ENCODE data around the gene DUS2. TPM values are rescaled to one million over a fixed set of nuclear protein-coding genes. Genes with fewer than 3 reads are reported as not detected.

DUS2 gene
- polyA plus RNA-seq, 1 donor (not counting 4 experiments of a cell fraction or from before 2014, with no cell fraction given), result 22.9 TPM

DNA sequence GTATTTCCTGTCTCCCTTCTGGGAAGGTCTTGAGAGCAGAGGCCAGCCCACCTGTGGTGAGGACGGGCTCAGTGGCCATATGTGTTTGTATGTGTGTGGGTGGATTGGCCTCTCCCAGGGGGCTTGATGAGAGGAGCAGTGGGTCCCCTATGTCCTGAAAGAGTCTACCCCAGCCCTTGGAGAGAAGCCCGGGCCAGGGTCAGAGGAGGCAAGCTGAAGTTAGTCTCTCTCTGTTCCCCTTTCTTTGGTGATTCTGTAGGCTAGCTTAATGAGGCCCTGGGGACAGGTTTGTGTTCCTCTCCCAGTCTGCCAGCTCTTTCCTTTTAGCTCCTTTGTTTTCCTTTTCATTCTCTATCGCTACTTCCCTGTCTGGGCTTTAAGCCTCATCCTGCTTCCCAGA is 38.3 kb downstream of the DUS2 start:
- peaks cover 13% of the 10 kb centered on the region for H3K4me1 ChIP-seq (ENCODE audit: control insufficient read depth, extremely low read depth, insufficient read depth, low read length)
- H3K79me2 ChIP-seq (ENCODE audit: control insufficient read depth, insufficient read depth, low read length), result no peaks in the 10 kb centered on the region
- H3K27ac ChIP-seq (ENCODE audit: control insufficient read depth, insufficient read depth, low read length), result no peak overlapping the region
- H3K4me2 ChIP-seq (ENCODE audit: control insufficient read depth, extremely low read depth, insufficient read depth, low read depth, low read length), result no peak overlapping the region
- peaks cover 3% of the 10 kb centered on the region for H4K20me1 ChIP-seq (ENCODE audit: control insufficient read depth, extremely low read depth, insufficient read depth, low read length)
- no peak overlapping the region for H3K9ac ChIP-seq (ENCODE audit: control insufficient read depth, extremely low read depth, insufficient read depth, low read length)
- no peak for DNase-seq (ENCODE audit: low read depth, low spot score)
- no peak overlapping the region for H2AFZ ChIP-seq (ENCODE audit: control insufficient read depth, low read length)
- dilution Hi-C loops (cut with MboI; ENCODE audit: extremely low pct_ligation_motif_present, low sequenced_read_pairs), result no loop called here
- H3K9me1 ChIP-seq (ENCODE audit: control insufficient read depth, extremely low read depth, insufficient read depth, low read length), result no peaks in the 10 kb centered on the region
- H3K27me3 ChIP-seq (ENCODE audit: control insufficient read depth, extremely low read depth, insufficient read depth, low read length), result no peaks in the 10 kb centered on the region
- no peak for FAIRE-seq
- no peak overlapping the region for H3K4me3 ChIP-seq (ENCODE audit: control insufficient read depth in 2 of 3, extremely low read depth in 1 of 3, insufficient read depth in 2 of 3, low read depth in 1 of 3, low read length in 3 of 3)
- TF ChIP-seq EZH2 (IDR thresholded peaks at IDR 0.05; ENCODE audit: low read length), result no peak
- TF ChIP-seq, protein P1, sequence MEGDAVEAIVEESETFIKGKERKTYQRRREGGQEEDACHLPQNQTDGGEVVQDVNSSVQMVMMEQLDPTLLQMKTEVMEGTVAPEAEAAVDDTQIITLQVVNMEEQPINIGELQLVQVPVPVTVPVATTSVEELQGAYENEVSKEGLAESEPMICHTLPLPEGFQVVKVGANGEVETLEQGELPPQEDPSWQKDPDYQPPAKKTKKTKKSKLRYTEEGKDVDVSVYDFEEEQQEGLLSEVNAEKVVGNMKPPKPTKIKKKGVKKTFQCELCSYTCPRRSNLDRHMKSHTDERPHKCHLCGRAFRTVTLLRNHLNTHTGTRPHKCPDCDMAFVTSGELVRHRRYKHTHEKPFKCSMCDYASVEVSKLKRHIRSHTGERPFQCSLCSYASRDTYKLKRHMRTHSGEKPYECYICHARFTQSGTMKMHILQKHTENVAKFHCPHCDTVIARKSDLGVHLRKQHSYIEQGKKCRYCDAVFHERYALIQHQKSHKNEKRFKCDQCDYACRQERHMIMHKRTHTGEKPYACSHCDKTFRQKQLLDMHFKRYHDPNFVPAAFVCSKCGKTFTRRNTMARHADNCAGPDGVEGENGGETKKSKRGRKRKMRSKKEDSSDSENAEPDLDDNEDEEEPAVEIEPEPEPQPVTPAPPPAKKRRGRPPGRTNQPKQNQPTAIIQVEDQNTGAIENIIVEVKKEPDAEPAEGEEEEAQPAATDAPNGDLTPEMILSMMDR (optimal IDR thresholded peaks at IDR 0.05 in 1 of 3, IDR thresholded peaks at IDR 0.05 in 1 of 3, conservative IDR thresholded peaks at IDR 0.05 in 1 of 3; ENCODE audit: extremely low read depth in 1 of 3, insufficient read depth in 2 of 3, low read length in 3 of 3), result no peak
- no peaks in the 10 kb centered on the region for H3K9me3 ChIP-seq (ENCODE audit: control insufficient read depth, low read depth, low read length)
- peaks cover 17 to 23% of the 10 kb centered on the region in 2 experiments for H3K36me3 ChIP-seq (ENCODE audit: control insufficient read depth in 2 of 2, extremely low read depth in 1 of 2, insufficient read depth in 2 of 2, low read length in 2 of 2)

DNA sequence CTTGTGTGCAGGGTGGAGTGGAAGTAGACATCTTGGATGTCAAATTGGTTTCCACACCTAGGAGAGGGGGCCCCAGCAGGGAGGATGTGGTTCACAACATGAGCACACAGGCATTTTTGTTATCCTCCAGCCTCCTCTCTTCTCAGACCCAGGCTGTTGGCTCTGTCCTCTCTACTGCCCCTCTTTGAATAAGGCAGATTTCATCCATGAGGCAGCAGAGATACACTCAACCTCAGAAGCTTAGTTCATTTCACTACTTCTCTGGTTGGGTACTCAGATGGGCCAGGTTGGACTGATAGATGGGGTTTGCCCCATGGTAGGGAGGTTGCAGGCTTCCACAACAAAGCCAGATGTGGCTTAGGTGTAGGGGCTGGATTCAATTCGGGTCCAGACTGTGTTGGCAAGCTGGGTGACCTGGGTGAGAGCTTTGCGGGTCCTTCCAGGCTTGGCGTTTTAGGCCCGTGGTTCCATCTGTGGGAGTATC is 39.9 kb downstream of the DUS2 start:
- Histone ChIP-seq H3K36me3 (ENCODE audit: control insufficient read depth in 2 of 2, extremely low read depth in 1 of 2, insufficient read depth in 2 of 2, low read length in 2 of 2) (peaks cover 22 to 25% of the 10 kb centered on the region in 2 experiments), H3K4me3 (ENCODE audit: control insufficient read depth in 2 of 3, extremely low read depth in 1 of 3, insufficient read depth in 2 of 3, low read depth in 1 of 3, low read length in 3 of 3) (no peak overlapping the region), H3K27ac (ENCODE audit: control insufficient read depth, insufficient read depth, low read length) (no peak overlapping the region), H2AFZ (ENCODE audit: control insufficient read depth, low read length) (no peak overlapping the region), H3K27me3 (ENCODE audit: control insufficient read depth, extremely low read depth, insufficient read depth, low read length) (no peaks in the 10 kb centered on the region), H3K9me1 (ENCODE audit: control insufficient read depth, extremely low read depth, insufficient read depth, low read length) (no peaks in the 10 kb centered on the region), H3K9ac (ENCODE audit: control insufficient read depth, extremely low read depth, insufficient read depth, low read length) (no peak overlapping the region), H3K4me2 (ENCODE audit: control insufficient read depth, extremely low read depth, insufficient read depth, low read depth, low read length) (no peak overlapping the region), H4K20me1 (ENCODE audit: control insufficient read depth, extremely low read depth, insufficient read depth, low read length) (peaks cover 3% of the 10 kb centered on the region), H3K9me3 (ENCODE audit: control insufficient read depth, low read depth, low read length) (no peaks in the 10 kb centered on the region), H3K4me1 (ENCODE audit: control insufficient read depth, extremely low read depth, insufficient read depth, low read length) (peaks cover 13% of the 10 kb centered on the region), H3K79me2 (ENCODE audit: control insufficient read depth, insufficient read depth, low read length) (no peaks in the 10 kb centered on the region)
- dilution Hi-C loops (cut with MboI; ENCODE audit: extremely low pct_ligation_motif_present, low sequenced_read_pairs), result no loop called here
- no peak for DNase-seq (ENCODE audit: low read depth, low spot score)
- no peak for TF ChIP-seq EZH2 (IDR thresholded peaks at IDR 0.05; ENCODE audit: low read length)
- TF ChIP-seq, protein P1 (optimal IDR thresholded peaks at IDR 0.05 in 1 of 3, IDR thresholded peaks at IDR 0.05 in 1 of 3, conservative IDR thresholded peaks at IDR 0.05 in 1 of 3; ENCODE audit: extremely low read depth in 1 of 3, insufficient read depth in 2 of 3, low read length in 3 of 3), result no peak
- no peak for FAIRE-seq
